Sigmoid colon (tissue), 4 donors: ENCODE results near the gene LPGAT1.

Experiments used
- EP300 ChIP-seq, 4 donors: sonication (generic); formaldehyde crosslinking; IDR thresholded peaks; one replicate each; pipeline ENCODE4 v1.6.1; 2017; ENCODE audit warnings: antibody characterized with exemption in 4 of 4
- POLR2A ChIP-seq, 2 donors: fragments of 450-650 bp; IDR thresholded peaks; one replicate each; pipeline ENCODE4 v1.6.1; 2016; ENCODE audit warnings: antibody characterized with exemption in 2 of 2, mild to moderate bottlenecking in 2 of 2, moderate library complexity in 2 of 2
- POLR2AphosphoS5 ChIP-seq, 4 donors: sonication (generic); formaldehyde crosslinking; IDR thresholded peaks; one replicate each; pipeline ENCODE4 v1.6.1; 2017; ENCODE audit warnings: antibody characterized with exemption in 4 of 4
- TF ChIP-seq, protein P1 (sequence below), 4 experiments: fragments of 450-650 bp in 3 of 4; fragments of 200-600 bp in 1 of 4; IDR thresholded peaks; one replicate each; pipeline ENCODE4 v1.5.1; 2016 to 2019; ENCODE audit warnings: antibody characterized with exemption in 4 of 4, mild to moderate bottlenecking in 3 of 4, moderate library complexity in 2 of 4

- TF ChIP-seq POLR2AphosphoS5 (IDR thresholded peaks at IDR 0.05) (no peak), POLR2A (IDR thresholded peaks at IDR 0.05) (no peak), EP300 (IDR thresholded peaks at IDR 0.05) (no peak)
- TF ChIP-seq, protein P1, sequence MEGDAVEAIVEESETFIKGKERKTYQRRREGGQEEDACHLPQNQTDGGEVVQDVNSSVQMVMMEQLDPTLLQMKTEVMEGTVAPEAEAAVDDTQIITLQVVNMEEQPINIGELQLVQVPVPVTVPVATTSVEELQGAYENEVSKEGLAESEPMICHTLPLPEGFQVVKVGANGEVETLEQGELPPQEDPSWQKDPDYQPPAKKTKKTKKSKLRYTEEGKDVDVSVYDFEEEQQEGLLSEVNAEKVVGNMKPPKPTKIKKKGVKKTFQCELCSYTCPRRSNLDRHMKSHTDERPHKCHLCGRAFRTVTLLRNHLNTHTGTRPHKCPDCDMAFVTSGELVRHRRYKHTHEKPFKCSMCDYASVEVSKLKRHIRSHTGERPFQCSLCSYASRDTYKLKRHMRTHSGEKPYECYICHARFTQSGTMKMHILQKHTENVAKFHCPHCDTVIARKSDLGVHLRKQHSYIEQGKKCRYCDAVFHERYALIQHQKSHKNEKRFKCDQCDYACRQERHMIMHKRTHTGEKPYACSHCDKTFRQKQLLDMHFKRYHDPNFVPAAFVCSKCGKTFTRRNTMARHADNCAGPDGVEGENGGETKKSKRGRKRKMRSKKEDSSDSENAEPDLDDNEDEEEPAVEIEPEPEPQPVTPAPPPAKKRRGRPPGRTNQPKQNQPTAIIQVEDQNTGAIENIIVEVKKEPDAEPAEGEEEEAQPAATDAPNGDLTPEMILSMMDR (IDR thresholded peaks at IDR 0.05): no peak
These were observed 98.9 kb downstream of the LPGAT1 start for GRCh38 chr1:211731456-211732292.
